ENCODE measurements around the gene ALDH3B1.

DNA sequence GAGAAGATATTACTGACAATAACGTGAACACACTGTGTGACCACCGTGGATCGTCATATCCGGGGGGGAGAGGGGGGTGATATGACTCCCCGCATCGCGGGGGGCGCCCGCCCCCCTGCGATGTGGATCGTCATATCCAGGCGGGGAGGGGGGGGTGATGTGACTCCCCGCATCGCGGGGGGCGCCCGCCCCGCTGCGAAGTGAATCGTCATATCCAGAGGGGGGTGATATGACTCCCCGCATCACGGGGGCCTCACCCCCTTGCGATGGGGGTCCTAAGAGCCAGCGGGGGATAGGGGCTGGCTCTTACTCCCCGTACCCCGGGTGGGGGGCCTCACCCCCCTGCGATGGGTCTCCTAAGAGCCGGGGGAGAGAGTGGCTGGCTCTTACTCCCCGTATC, 26.2 kb upstream of the ALDH3B1 start:
- no peak for TF ChIP-seq CTCF (IDR thresholded peaks at IDR 0.05; ENCODE audit: low read depth, low read length)
- TF ChIP-seq POLR2A (IDR thresholded peaks at IDR 0.05; ENCODE audit: extremely low read depth, insufficient read length) = no peak
- TF ChIP-seq MAX (IDR thresholded peaks at IDR 0.05; ENCODE audit: low read depth, low read length) = no peak
- TF ChIP-seq MYC (IDR thresholded peaks at IDR 0.05; ENCODE audit: low read depth, low read length) = no peak
